GM21723 (cell line): ENCODE data around the gene TRUB1.
"Not testable (repeated sequence)": the region's sequence is repeated elsewhere in the genome, so short reads cannot be mapped to it uniquely, and the experiment has no call there.

Source experiments
- ATAC-seq: cut with Tn5 transposase; IDR thresholded peaks from one replicate; pipeline ENCODE4 v1.9.1; 2021; ENCODE audit warnings: mild to moderate bottlenecking, moderate library complexity; ENCODE audit not compliant: unreplicated experiment

Gene TRUB1

GRCh38 chr10:114923551-114923950 is 14.4 kb upstream of the TRUB1 start:
- no peak for ATAC-seq

GRCh38 chr10:114925587-114926586 is 12.1 kb upstream of the TRUB1 start:
- peak; percentile 91 for ATAC-seq

- no peak for ATAC-seq
Observed at GRCh38 chr10:114928818-114929217, 9.2 kb upstream of the TRUB1 start.

GRCh38 chr10:114930320-114930719 is 7.7 kb upstream of the TRUB1 start:
- ATAC-seq, result no peak

GRCh38 chr10:114931072-114931679 is 6.8 kb upstream of the TRUB1 start:
- no peak for ATAC-seq

GRCh38 chr10:114932225-114932624 is 5.8 kb upstream of the TRUB1 start:
- ATAC-seq, result no peak

- no peak for ATAC-seq
Observed at GRCh38 chr10:114932945-114933344, 5.0 kb upstream of the TRUB1 start.

- no peak for ATAC-seq
Observed at GRCh38 chr10:114933588-114933987, 4.4 kb upstream of the TRUB1 start.

GRCh38 chr10:114933995-114934394 is 4.0 kb upstream of the TRUB1 start:
- not testable (repeated sequence) for ATAC-seq

GRCh38 chr10:114938856-114939193 is 830 bp downstream of the TRUB1 start:
- no peak for ATAC-seq

- no peak for ATAC-seq
Observed at GRCh38 chr10:114940735-114941134, 2.7 kb downstream of the TRUB1 start.

- ATAC-seq, result no peak
Observed at GRCh38 chr10:114943000-114943399, 5.0 kb downstream of the TRUB1 start.

GRCh38 chr10:114953047-114953446 is 15.1 kb downstream of the TRUB1 start:
- peak; percentile 78 for ATAC-seq

GRCh38 chr10:114955984-114956383 is 18.0 kb downstream of the TRUB1 start:
- no peak for ATAC-seq

GRCh38 chr10:114956466-114956865 is 18.5 kb downstream of the TRUB1 start:
- peak; percentile 44 for ATAC-seq

GRCh38 chr10:114957122-114957521 is 19.1 kb downstream of the TRUB1 start:
- ATAC-seq, result no peak

- no peak for ATAC-seq
Observed at GRCh38 chr10:114957673-114958072, 19.7 kb downstream of the TRUB1 start.

GRCh38 chr10:114962441-114962840 is 24.4 kb downstream of the TRUB1 start:
- ATAC-seq, result no peak

GRCh38 chr10:114963908-114964307 is 25.9 kb downstream of the TRUB1 start:
- ATAC-seq, result no peak

- no peak for ATAC-seq
Observed at GRCh38 chr10:114967071-114967470, 29.1 kb downstream of the TRUB1 start.

- ATAC-seq, result no peak
Observed at GRCh38 chr10:114970515-114970914, 32.5 kb downstream of the TRUB1 start.

GRCh38 chr10:114973306-114973705 is 35.3 kb downstream of the TRUB1 start:
- no peak for ATAC-seq
